Embryonic facial prominence (tissue), 1 donor: ENCODE data around the gene GDAP1L1.
A peak's percentile ranks its signal among the peaks of the same experiment; 100 is the strongest.
"Not testable (repeated sequence)": the region's sequence is repeated elsewhere in the genome, so short reads cannot be mapped to it uniquely, and the experiment has no call there.

Source experiments
- DNase-seq: peaks from one replicate; pipeline ENCODE4 v3.0.0-alpha.2; 2016; ENCODE audit errors: extremely low spot score

The GDAP1L1 gene

DNA sequence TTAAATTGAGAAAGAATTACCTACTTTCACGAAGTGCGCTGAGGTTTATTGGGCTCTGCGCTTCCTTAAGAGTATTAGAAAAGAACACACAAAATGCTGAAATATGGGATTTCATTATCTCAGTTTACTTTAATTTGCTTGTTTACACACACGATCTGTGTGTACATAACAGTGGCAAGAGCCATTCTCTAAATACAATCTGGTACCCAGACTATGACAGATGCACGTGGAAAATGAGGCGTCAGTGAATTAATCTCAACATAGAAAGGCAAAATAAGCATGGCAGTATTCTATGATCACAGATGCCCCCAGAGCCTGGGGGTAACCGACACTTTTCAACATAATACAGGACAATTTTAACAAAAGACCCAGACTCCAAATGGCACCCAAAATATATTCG is 55.6 kb downstream of the GDAP1L1 start:
- no peak for DNase-seq

DNA sequence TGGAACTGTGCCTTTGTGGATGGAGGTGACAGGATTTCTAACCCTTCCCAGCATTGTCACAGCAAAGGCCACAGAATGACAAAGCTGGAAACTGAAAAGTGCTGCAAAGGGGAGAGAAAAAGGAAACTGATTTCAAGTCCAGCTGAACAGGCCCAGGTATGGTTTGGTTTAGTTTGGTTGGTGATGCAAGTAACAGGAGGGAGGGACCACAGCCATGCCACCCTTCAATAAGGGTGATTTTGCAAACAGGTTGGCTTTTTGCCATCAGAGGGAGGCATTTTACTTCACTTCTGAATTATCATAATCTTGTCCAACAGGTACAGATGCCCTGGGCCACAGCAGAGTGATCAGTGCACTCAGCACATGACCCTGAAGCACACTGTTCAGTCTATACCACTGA is 57.3 kb downstream of the GDAP1L1 start:
- no peak for DNase-seq

DNA sequence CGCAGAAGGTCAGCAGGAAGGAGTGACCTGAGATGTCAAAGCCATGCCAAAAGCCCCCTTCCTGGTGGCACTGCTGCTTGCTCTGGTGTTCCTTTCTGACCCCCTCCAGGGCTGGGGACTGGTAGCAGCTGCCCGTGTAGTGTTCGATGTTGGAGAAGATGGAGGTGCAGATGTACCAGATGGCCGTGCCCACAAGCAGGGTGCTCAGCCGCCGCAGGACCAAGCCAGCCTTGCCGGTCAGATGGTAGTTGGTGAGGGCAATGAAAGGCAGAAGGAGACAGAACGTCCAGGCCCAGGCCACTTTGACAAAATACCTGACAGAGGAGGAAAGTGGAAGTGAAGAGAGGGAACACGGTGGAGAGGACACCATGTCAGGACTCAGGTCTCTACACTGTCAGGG is 59.8 kb downstream of the GDAP1L1 start:
- no peak for DNase-seq

DNA sequence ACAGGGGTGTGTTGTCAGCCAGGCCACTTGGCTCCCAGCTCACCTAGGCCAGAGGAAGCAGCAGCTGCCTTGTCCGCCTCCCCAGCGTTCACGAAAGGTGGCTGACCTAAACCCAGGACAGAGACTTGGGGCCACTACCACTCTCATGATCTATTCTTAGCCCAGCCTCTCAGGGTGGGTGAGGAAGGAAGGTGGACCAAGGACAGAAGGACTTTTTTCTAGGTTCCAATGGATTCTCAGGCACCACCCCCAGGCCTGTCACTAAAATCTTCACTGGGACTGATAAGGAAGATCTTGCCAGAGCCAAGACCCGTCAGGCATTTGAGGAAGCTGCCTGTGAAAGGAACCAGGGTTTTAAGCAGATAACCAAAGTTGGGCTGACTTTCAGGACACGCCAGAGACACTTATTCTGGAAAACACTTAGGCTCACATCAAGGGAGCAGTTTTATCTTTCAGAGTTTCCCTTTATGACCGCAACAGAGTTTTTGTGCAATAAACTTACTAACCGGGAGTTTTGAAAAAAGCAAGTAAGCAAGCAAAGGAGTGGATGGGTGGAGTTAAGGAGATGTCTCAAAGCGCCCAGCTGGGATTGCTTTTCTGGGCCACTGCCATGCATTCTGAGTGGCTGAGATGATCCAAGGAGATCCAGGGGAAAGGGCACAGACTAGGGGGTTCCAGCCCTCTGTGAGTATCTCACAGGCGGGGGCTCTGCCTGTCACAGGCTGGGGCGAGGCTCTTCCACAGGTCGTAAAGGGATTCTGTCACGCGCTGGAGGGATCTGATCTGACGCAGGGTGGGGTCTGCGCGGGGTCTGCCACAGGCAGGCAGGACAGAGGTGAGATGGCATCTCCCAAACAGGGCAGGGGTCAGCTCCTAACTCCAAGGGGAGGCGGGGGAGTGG is 62.9 kb downstream of the GDAP1L1 start:
- no peak for DNase-seq

DNA sequence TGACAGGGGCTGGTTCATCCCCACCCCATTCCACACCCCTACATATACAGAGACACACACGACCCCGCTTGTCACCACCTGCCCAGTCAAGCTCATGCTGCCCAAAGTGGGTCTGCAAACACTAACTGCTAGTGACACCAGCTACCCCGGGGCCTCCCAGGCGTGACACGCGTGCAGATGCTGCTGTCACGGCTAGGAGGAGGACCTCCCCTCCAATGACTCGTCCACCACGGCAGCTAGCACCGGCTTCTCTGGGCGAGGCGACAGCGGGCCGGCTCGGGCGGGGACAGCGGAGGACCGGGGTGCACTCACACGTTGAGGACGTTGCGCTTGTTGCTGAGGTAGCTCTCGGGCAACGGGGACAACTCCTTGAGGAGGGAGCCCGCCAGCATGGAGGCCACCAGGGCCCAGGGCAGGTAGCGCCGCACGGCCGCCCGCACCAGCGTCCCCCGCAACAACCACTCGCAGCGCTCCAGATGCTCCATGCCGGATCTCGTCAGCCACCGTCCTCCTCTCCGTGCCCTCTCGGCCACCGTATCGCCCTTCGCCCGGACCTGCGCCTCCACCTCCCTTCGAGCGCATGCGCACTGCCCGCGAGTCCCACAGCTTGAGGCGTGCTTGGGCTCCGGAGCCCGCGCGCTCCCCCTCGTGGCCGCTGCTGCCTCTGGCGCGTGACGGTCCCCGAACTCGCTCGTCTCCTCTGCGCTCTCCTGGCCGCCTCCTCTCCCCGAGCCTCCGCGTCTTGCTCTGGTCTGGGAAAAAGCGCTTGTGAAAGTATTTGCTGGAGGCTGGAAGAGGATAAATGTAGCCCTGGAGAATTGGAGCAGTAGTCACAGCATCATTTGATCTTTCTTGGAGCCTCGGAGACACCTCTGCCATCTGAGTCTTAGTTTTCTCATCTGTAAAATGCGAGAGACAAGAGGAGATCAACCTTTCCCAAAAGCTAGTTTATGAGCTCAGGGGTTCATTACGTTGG is 63.8 kb downstream of the GDAP1L1 start, which contains the start of gene FITM2:
FITM2 (minus strand) TSS at position 539 of the 976 bp plus-strand sequence; CDS start at position 485, 54 bp downstream.
- peak; percentile 89 for DNase-seq

DNA sequence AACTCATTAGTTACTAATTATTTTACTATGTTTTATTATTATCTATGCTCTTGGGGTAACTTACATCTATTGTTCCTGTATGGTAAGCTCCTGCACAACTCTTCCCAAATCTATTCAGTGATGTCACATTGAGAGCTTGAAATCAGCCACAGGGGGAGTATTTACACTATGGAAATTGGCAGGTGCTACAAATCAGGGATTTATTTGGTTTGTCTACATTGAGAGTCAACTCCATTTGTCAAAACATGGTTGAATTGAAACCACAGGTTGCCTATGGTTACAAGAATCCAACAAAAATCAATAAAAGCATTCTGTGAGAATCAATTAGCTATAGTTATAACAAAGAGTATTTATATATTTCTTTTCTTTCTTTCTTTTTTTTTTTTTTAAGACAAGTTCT is 67.8 kb downstream of the GDAP1L1 start:
- DNase-seq, result no peak

DNA sequence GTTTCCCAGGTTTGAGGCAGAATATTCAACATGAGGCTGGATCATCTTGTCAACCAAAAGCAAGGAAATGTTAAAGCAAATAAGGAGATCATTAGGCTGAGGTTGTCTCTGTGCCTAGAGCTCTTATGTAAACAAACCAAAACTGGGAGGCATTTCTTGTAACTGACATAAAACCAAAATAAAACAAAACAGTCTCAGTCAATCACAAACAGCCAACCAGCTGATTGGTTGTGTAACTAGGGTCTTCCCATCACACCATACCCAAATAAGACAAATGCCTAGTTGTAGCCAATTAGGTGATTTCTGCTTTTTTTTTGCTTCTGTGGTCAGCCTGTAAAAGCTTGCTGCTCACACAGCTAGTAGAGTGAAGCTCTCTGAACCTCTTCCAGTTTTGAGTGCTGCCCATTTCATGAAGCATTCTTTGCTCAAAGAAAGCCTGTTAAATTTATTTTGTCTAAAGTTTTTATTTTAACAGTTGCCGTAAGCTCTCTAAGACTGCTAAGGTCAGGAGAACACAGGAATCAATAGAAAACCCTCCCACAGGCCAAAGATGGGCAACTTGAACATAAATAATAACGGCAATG is 72.8 kb downstream of the GDAP1L1 start:
- DNase-seq, result no peak

DNA sequence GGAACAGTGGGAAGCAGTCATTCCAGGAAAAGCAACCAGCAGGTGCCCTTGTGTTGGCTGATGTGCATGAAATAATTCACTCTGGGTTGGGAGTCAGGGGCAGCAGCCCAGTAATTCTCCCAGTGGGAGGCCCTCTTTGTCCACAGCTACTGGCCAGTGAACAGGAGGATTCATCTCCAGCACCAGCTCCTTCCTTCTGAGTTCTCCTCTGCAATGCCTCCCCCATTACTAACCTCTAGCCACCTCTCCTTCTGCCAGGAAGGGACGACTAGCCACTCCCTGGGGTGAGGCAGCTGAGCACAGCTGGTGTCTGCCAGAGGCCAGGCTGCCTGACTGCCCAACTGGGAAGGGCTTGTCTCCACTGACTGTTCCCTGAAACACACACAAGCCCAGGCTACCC is 77.2 kb downstream of the GDAP1L1 start:
- no peak for DNase-seq

DNA sequence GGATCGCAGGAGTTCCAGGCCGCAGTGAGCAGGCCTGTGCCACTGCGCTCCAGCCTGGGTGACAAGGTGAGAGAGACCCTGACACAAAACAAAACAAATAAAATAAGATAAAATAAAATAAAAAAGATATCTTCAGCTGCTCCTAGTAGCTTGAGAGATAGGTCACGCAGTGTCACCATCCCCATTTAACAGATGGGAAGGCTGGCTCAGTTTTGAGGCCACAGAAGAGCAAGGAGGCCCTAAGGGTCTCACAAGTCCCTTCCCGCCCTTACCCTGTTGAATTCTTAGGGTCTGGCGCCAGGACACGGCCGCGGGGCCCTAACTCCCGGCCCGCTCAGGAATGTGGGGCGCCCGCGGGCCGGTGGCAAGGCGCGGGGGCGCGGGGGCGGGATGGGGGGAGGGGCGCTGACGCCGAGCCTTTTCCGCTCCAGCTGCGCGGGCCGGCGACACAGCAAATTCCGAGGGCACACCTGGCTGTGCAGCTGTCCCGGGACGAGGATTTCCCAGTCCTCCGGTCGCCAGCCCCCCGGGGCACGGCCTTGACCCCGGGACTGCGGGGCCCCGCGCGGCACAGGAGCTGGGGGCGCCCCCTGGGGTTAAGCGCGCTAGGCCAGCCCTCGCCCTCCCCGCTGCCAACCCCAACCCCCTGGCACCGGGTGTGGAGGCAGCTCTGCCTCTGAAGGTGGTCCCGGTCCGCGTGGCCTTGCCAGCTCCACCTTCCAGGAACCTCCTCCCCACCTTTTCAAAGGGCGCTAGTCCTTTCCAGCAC is 79.5 kb downstream of the GDAP1L1 start:
- DNase-seq, result no peak

DNA sequence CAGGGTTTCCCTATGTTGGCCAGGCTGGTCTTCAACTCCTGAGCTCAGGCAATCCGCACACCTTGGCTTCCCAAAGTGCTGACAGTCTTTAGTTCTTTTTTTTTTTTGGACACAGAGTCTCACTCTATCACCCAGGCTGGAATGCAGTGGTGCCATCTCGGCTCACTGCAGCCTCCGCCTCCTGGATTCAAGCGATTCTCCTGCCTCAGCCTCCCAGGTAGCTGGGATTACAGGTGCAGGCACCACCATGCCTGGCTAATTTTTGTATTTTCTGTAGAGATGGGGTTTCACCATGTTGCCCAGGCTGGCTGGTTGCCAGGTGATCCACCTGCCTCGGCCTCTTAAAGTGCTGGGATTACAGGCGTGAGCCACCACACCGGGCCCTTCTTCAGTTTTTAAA is 80.6 kb downstream of the GDAP1L1 start:
- not testable (repeated sequence) for DNase-seq

DNA sequence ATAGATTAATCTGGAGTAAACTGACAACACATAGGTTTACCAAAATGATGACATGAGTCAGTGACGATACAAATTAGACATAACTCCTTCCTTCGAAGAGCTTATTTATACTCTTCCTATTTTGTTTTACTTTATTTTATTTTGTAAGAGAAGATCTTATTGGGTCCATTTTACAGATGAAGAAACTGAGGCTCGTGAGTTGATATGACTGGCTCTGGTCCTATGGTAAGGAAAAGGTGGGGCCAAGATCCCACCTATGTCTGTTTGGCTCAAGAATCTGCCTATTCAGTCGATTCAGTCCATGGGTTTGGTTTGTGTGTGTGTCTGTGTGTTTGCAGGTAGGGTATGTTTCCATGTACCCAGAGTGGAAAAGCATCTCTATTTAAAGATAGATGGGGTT is 81.3 kb downstream of the GDAP1L1 start:
- no peak for DNase-seq
